H1 (cell line): Measurements from ENCODE around the gene RELN. TPM values are rescaled to one million over a fixed set of nuclear protein-coding genes. Genes with fewer than 3 reads are reported as not detected.
"Not testable (repeated sequence)": the region's sequence is repeated elsewhere in the genome, so short reads cannot be mapped to it uniquely, and the experiment has no call there.

Experiments
- CTCF ChIA-PET: fragments of 300-600 bp; sonication (Branson Sonifier 250); formaldehyde crosslinking; loops from one replicate; lab custom pipeline; 2021; ENCODE audit not compliant: partially characterized antibody; lab: Charles Lee
- POLR2A ChIA-PET: fragments of 300-600 bp; sonication (Branson Sonifier 250); formaldehyde crosslinking; loops from one replicate; lab custom pipeline; 2021; ENCODE audit warnings: inconsistent platforms; ENCODE audit not compliant: partially characterized antibody; lab: Charles Lee
- DNase-seq, 2 experiments: peaks; one replicate each; pipeline versions ENCODE4 v3.0.0 to v3.0.0-alpha.2; 2010 to 2022; ENCODE audit warnings: low spot score in 2 of 2, low read depth in 1 of 2, mixed read lengths in 1 of 2
- FAIRE-seq: peaks from 2 replicates; lab custom pipeline; 2011; peaks lifted over from hg19 to GRCh38; lab: Jason Lieb, UNC
- H2AFZ ChIP-seq: 2 replicates; pipeline ENCODE4 v1.8.1; 2012; ENCODE audit warnings: low read length, inconsistent platforms
- H2AK5ac ChIP-seq: 2 replicates; pipeline ENCODE4 v1.6.1; 2013; ENCODE audit warnings: low read depth, low read length
- H2BK120ac ChIP-seq: replicated peaks from 2 replicates; pipeline ENCODE3; 2013; ENCODE audit warnings: low read depth, low read length, inconsistent platforms
- H2BK12ac ChIP-seq: 2 replicates; pipeline ENCODE4 v1.6.1; 2013; ENCODE audit warnings: low read depth, low read length
- H2BK15ac ChIP-seq: 2 replicates; pipeline ENCODE4 v1.6.1; 2013; ENCODE audit warnings: low read length
- H2BK20ac ChIP-seq: 2 replicates; pipeline ENCODE4 v1.6.1; 2013; ENCODE audit warnings: low read length
- H2BK5ac ChIP-seq: 2 replicates; pipeline ENCODE4 v1.6.1; 2013; ENCODE audit warnings: low read depth, low read length
- H3K14ac ChIP-seq: 2 replicates; pipeline ENCODE4 v1.6.1; 2013; ENCODE audit warnings: inconsistent platforms; ENCODE audit not compliant: insufficient read length
- H3K18ac ChIP-seq: 2 replicates; pipeline ENCODE4 v1.6.1; 2013; ENCODE audit warnings: low read length; ENCODE audit errors: extremely low read depth
- H3K23ac ChIP-seq: 2 replicates; pipeline ENCODE4 v1.6.1; 2013; ENCODE audit warnings: inconsistent platforms; ENCODE audit not compliant: insufficient read length
- H3K23me2 ChIP-seq: 2 replicates; pipeline ENCODE4 v1.6.1; 2013; ENCODE audit warnings: low read depth, low read length
- H3K27ac ChIP-seq: 2 replicates; pipeline ENCODE4 v1.6.1; 2011; ENCODE audit warnings: low read depth, low read length, inconsistent platforms
- H3K27me3 ChIP-seq, 4 experiments: replicated peaks in 1 of 4; 1 replicate in 1 of 4; 2 replicates in 3 of 4; pipeline versions ENCODE4 v1.6.1 to v1.8.1; 2011 to 2013; ENCODE audit warnings: low read length in 3 of 4, mild to moderate bottlenecking in 3 of 4, inconsistent platforms in 2 of 4, mixed read lengths in 2 of 4, moderate library complexity in 1 of 4; ENCODE audit not compliant: control insufficient read depth in 3 of 4, insufficient read depth in 3 of 4; ENCODE audit errors: extremely low read depth in 1 of 4
- H3K36me3 ChIP-seq, 4 experiments: 2 replicates each; pipeline versions ENCODE4 v1.6.1 to v1.8.1; 2011 to 2013; ENCODE audit warnings: mild to moderate bottlenecking in 4 of 4, low read length in 3 of 4, moderate library complexity in 2 of 4, control low read depth in 1 of 4, inconsistent platforms in 1 of 4; ENCODE audit not compliant: insufficient read depth in 4 of 4, control insufficient read depth in 2 of 4
- H3K4ac ChIP-seq: replicated peaks from 2 replicates; pipeline ENCODE3; 2013; ENCODE audit warnings: low read length, low read depth, mixed read lengths, inconsistent platforms; ENCODE audit not compliant: insufficient read length
- H3K4me1 ChIP-seq, 4 experiments: replicated peaks in 1 of 4; 1 replicate in 1 of 4; 2 replicates in 3 of 4; pipeline versions ENCODE4 v1.6.1 to v1.8.1; 2011 to 2013; ENCODE audit warnings: low read length in 3 of 4, inconsistent platforms in 2 of 4, mixed read lengths in 1 of 4; ENCODE audit not compliant: insufficient read depth in 4 of 4, control insufficient read depth in 3 of 4
- H3K4me2 ChIP-seq, 2 experiments: 2 replicates each; pipeline versions ENCODE4 v1.6.1 to v1.8.1; 2011 to 2013; ENCODE audit warnings: low read depth in 2 of 2, low read length in 2 of 2, control low read depth in 1 of 2, inconsistent platforms in 1 of 2, mild to moderate bottlenecking in 1 of 2; ENCODE audit not compliant: insufficient read depth in 1 of 2
- H3K4me3 ChIP-seq, 4 experiments: fragments of 200-600, 300-600 bp in 1 of 4; sonication (generic), shearing (Covaris generic), sonication (Bioruptor Twin) in 1 of 4; 2 replicates each; pipeline versions ENCODE4 v1.5.1 to v1.8.1; 2011 to 2016; ENCODE audit warnings: low read length in 4 of 4, low read depth in 3 of 4, control low read depth in 2 of 4, inconsistent platforms in 2 of 4, mild to moderate bottlenecking in 2 of 4, mixed read lengths in 1 of 4, moderate library complexity in 1 of 4; ENCODE audit not compliant: insufficient read depth in 2 of 4; ENCODE audit errors: extremely low read depth in 1 of 4
- H3K56ac ChIP-seq: replicated peaks from 2 replicates; pipeline ENCODE3; 2013; ENCODE audit warnings: low read depth, mild to moderate bottlenecking, mixed read lengths, low read length, inconsistent platforms; ENCODE audit not compliant: insufficient read length
- H3K79me1 ChIP-seq: 2 replicates; pipeline ENCODE4 v1.6.1; 2013; ENCODE audit warnings: low read depth, low read length, control low read depth
- H3K79me2 ChIP-seq, 2 experiments: 2 replicates each; pipeline versions ENCODE4 v1.6.1 to v1.8.1; 2012 to 2013; ENCODE audit warnings: low read length in 2 of 2, mild to moderate bottlenecking in 2 of 2, inconsistent platforms in 1 of 2; ENCODE audit not compliant: insufficient read depth in 2 of 2, control insufficient read depth in 1 of 2
- H3K9ac ChIP-seq, 4 experiments: replicated peaks in 1 of 4; 1 replicate in 1 of 4; 2 replicates in 3 of 4; pipeline versions ENCODE4 v1.6.1 to v1.8.1; 2011 to 2013; ENCODE audit warnings: low read depth in 3 of 4, low read length in 3 of 4, control low read depth in 2 of 4, mild to moderate bottlenecking in 2 of 4, moderate library complexity in 2 of 4, inconsistent platforms in 1 of 4; ENCODE audit errors: extremely low read depth in 1 of 4
- H3K9me3 ChIP-seq, 2 experiments: 2 replicates each; pipeline versions ENCODE4 v1.6.1 to v1.8.1; 2012 to 2013; ENCODE audit warnings: mild to moderate bottlenecking in 2 of 2, moderate library complexity in 2 of 2, control low read depth in 1 of 2, inconsistent platforms in 1 of 2, low read depth in 1 of 2, low read length in 1 of 2, mixed read lengths in 1 of 2; ENCODE audit not compliant: insufficient read depth in 2 of 2
- H4K20me1 ChIP-seq, 2 experiments: replicated peaks in 1 of 2; 2 replicates each; pipeline versions ENCODE3 to v1.8.1; 2011 to 2013; ENCODE audit warnings: inconsistent platforms in 2 of 2, low read length in 2 of 2, mild to moderate bottlenecking in 1 of 2; ENCODE audit not compliant: insufficient read depth in 2 of 2, control insufficient read depth in 1 of 2
- H4K5ac ChIP-seq: 2 replicates; pipeline ENCODE4 v1.6.1; 2013; ENCODE audit warnings: low read length, low read depth, mixed read lengths, inconsistent platforms; ENCODE audit not compliant: insufficient read length
- H4K8ac ChIP-seq: 2 replicates; pipeline ENCODE4 v1.8.0; 2013; ENCODE audit warnings: mild to moderate bottlenecking, moderate library complexity, low read length, inconsistent platforms; ENCODE audit not compliant: insufficient read depth; ENCODE audit errors: extremely low read depth
- H4K91ac ChIP-seq: replicated peaks from 2 replicates; pipeline ENCODE3; 2013; ENCODE audit warnings: low read length, mixed read lengths, inconsistent platforms; ENCODE audit not compliant: insufficient read length
- WGBS, 2 experiments: shearing (Covaris generic) in 1 of 2; methylation state at CpG; one replicate each; pipeline versions ENCODE4 v1.1.6 to v1.1.7; 2013 to 2015; ENCODE audit warnings: low lambda C conversion rate in 2 of 2, mixed read lengths in 2 of 2, inconsistent platforms in 1 of 2, low coverage in 1 of 2, missing lambda C conversion rate in 1 of 2; ENCODE audit not compliant: insufficient replicate concordance in 2 of 2, insufficient coverage in 1 of 2, insufficient read length in 1 of 2; ENCODE audit errors: extremely low coverage in 1 of 2, missing lambda C conversion rate in 1 of 2; 5-methylcytosine and 5-hydroxymethylcytosine counted together
- polyA plus RNA-seq, 7 experiments: library from polyadenylated mRNA; depleted of rRNA in 3 of 7; stranded (reverse) in 5 of 7; unstranded in 2 of 7; fragments of >200 nt in 5 of 7; fragments of 200-250 nt in 2 of 7; gene quantifications; 1 replicate in 5 of 7; 2 replicates in 1 of 7; 4 replicates in 1 of 7; pipeline versions ENCODE4 v1.2.1 to v1.2.3, GENCODE V29; 2011 to 2013; ENCODE audit warnings: missing spikeins in 2 of 7, mixed read lengths in 2 of 7
- total RNA-seq: library from RNA; stranded (reverse); fragmentation: NEBNext Ultra II Directional; extraction: Animal tissue kit (Norgen Biotek cat#: 25700); gene quantifications from 2 replicates; pipeline ENCODE4 v1.2.1, GENCODE V29; 2021

The RELN gene
- total and polyA plus RNA-seq, 2 of the 8 experiments (the other 6 are each of a cell fraction or from before 2014, with no cell fraction given): 0.03 to 0.07 TPM

DNA sequence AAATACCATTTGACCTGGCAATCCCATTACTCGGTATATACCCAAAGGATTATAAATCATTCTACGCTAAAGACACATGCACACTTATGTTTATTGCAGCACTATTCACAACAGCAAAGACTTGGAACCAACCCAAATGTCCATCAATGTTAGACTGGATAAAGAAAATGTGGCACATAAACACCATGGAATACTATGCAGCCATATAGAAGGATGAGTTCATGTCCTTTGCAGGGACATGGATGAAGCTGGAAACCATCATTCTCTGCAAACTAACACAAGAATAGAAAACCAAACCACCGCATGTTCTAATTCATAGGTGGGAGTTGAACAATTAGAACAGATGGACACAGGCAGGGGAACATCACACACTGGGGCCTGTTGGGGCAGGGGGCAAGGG lies 502.6 kb downstream of the RELN start:
- H2BK120ac ChIP-seq, H3K9ac ChIP-seq, H2BK15ac ChIP-seq, H4K5ac ChIP-seq, H2AK5ac ChIP-seq, H3K23me2 ChIP-seq, H3K4me1 ChIP-seq, H3K18ac ChIP-seq, H3K9me3 ChIP-seq, H4K8ac ChIP-seq, H3K79me1 ChIP-seq, H3K4me2 ChIP-seq, H3K56ac ChIP-seq, H2BK20ac ChIP-seq, H4K91ac ChIP-seq, H3K23ac ChIP-seq, H3K14ac ChIP-seq, H2BK12ac ChIP-seq, H3K79me2 ChIP-seq, DNase-seq, H4K20me1 ChIP-seq, FAIRE-seq, POLR2A ChIA-PET, H3K4me3 ChIP-seq, CTCF ChIA-PET, H2AFZ ChIP-seq, H3K36me3 ChIP-seq, H3K4ac ChIP-seq, H3K27me3 ChIP-seq, H3K27ac ChIP-seq, H2BK5ac ChIP-seq: not testable (repeated sequence)
- 85% methylated on average over 3 of the region's 3 CpGs; no CpG with 5 or more reads in 1 of the 2 experiments for WGBS, 2 experiments
